Coronary artery (tissue), 2 donors: ENCODE measurements around the gene CD200.

Source experiments
- DNase-seq: peaks from one replicate; pipeline ENCODE4 v3.0.0-alpha.2; 2017; ENCODE audit warnings: low spot score
- H3K27ac ChIP-seq, 2 donors: fragments of 200-600 bp; sonication (generic); one replicate each; pipeline ENCODE4 v1.5.1; 2016 to 2019
- H3K4me3 ChIP-seq: fragments of 200-600 bp; sonication (generic); 2 replicates; pipeline ENCODE4 v1.5.1; 2016; ENCODE audit warnings: mild to moderate bottlenecking, moderate library complexity
- TF ChIP-seq, protein P1 (sequence below): fragments of 200-600 bp; sonication (generic); IDR thresholded peaks from one replicate; pipeline ENCODE4 v1.5.1; 2019; ENCODE audit warnings: antibody characterized with exemption

CD200 gene

DNA sequence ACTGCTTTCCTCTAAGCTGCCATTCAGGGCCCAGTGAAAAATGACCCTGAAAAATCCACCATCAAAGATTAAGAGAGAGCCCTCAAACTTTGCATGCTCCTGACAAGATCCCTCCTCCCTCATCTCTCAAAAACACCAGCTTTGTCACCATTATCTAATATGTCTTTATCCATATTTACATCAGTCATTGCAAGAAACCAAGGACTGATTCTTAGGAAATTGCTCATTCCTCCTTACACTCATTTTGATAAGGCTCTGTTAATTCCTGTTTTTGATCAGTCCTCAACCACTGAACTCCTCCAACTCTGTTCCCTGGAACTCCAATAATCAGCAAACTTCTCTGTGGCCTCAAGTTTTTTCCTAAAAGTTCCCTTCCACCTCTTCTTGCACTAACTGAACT, 51.8 kb downstream of the CD200 start:
- Histone ChIP-seq H3K4me3 (no peak overlapping the region), H3K27ac (no peak overlapping the region)
- no peak for DNase-seq
- TF ChIP-seq, protein P1, sequence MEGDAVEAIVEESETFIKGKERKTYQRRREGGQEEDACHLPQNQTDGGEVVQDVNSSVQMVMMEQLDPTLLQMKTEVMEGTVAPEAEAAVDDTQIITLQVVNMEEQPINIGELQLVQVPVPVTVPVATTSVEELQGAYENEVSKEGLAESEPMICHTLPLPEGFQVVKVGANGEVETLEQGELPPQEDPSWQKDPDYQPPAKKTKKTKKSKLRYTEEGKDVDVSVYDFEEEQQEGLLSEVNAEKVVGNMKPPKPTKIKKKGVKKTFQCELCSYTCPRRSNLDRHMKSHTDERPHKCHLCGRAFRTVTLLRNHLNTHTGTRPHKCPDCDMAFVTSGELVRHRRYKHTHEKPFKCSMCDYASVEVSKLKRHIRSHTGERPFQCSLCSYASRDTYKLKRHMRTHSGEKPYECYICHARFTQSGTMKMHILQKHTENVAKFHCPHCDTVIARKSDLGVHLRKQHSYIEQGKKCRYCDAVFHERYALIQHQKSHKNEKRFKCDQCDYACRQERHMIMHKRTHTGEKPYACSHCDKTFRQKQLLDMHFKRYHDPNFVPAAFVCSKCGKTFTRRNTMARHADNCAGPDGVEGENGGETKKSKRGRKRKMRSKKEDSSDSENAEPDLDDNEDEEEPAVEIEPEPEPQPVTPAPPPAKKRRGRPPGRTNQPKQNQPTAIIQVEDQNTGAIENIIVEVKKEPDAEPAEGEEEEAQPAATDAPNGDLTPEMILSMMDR = no peak

DNA sequence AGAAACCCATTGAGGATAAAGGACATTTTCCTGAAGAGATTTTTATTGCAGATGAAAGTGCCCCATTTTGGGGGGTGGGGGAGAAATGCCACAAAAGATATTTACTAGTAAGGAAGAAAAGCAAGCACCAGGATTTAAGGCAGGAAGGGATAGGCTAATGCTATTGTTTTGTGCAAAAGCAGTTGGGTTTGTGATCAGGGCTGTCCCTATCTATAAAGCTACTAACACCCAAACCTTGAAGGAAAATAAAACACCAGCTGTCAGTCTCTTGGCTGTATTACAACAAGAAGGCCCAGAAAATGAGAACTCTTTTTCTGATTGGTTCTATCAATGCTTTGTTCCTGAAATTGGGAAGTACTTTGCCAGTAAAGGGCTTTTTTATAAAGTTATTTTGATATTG, 56.0 kb downstream of the CD200 start:
- Histone ChIP-seq H3K4me3 (no peak overlapping the region), H3K27ac (no peak overlapping the region)
- TF ChIP-seq, protein P1 = no peak
- DNase-seq = no peak

GRCh38 chr3:112389961-112390360, 57.0 kb downstream of the CD200 start:
- DNase-seq = no peak
- TF ChIP-seq, protein P1 = no peak
- no peak overlapping the region for H3K4me3 ChIP-seq
- H3K27ac ChIP-seq = peak overlapping the region in 1 of 2 donors; percentile 66

- DNase-seq = no peak
- TF ChIP-seq, protein P1 = no peak
- no peak overlapping the region for H3K4me3 ChIP-seq
- H3K27ac ChIP-seq = peak overlapping the region; percentile 74 to 84
Observed at GRCh38 chr3:112390783-112391641, 58.1 kb downstream of the CD200 start.

DNA sequence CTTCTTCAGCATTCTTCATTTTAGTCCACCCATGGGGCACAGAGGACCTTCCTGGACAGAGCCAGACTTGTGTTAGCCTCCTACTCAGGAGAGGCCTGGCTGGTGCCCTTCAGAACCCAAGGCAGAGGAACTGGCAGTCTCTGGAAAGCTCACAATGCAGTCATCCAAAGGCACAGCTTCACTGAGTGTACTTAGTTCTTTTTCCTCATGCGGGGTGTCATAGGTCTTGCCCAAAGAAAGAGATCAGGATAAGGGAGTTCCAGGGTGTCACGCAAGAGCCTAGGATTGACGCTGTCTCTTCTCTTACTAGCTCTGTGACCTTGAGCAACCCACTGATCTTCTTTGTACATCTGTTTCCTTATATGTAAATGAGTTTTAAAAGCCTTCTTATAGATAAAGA, 58.7 kb downstream of the CD200 start:
- Histone ChIP-seq H3K27ac (peak overlapping the region; percentile 74 to 84), H3K4me3 (no peak overlapping the region)
- TF ChIP-seq, protein P1 = no peak
- DNase-seq = no peak

DNA sequence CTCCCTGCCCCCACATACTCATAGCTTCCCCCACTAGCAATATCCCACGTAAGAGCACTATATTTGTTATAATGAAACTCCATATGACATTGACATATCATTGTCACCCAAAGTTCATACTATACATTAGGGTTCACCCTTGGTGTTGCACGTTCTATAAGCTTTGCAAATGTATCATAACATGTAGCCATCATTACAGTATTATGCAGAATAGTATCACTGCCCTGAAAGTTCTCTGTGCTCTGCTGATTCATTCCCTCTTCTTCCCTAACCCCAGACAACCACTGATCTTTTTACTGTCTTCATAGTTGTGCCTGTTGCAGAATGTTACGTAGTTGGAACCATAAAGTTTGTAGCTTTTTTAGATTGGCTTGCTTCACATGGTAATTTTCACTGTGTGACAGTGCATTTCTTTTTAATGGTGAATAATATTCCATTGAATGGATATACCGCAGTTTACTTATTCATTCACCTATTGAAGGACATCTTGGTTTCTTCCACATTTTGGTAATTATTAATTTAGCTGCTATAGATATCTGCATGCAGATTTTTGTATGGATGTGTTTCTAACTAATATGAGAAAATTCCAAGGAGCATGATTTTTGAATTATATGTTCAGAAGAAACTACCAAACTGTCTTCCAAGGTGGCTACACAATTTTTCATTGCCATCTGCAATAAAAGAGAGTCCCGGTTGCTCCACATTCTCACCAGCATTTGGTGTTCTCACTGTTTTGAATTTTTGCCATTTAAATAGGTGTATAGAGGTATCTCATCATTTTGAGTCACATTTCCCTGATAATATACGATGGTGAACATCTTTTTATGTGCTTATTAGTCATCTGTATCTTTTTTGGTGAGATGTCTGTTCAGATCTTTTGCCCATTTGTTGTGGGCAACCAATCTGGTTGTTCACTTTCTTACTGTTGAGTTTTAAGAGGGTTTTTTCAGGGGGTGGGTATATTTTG, 59.7 kb downstream of the CD200 start:
- TF ChIP-seq, protein P1 = no peak
- DNase-seq = no peak
- no peak overlapping the region for H3K4me3 ChIP-seq
- peak overlapping the region; percentile 5 to 64 for H3K27ac ChIP-seq
